ENCODE measurements around the gene NFATC2.

Gene NFATC2

GRCh38 chr20:51413857-51414256 is 128.7 kb downstream of the NFATC2 start:
- no peak for DNase-seq (ENCODE audit: low read depth in 2 of 2)

GRCh38 chr20:51412951-51413481 is 129.5 kb downstream of the NFATC2 start:
- no peak for DNase-seq (ENCODE audit: low read depth in 2 of 2)

- DNase-seq (ENCODE audit: low read depth in 2 of 2) = no peak
Measured at GRCh38 chr20:51412333-51412871, 130.1 kb downstream of the NFATC2 start.

GRCh38 chr20:51411870-51412269 is 130.6 kb downstream of the NFATC2 start:
- no peak for DNase-seq (ENCODE audit: low read depth in 2 of 2)

GRCh38 chr20:51410586-51411325 is 131.8 kb downstream of the NFATC2 start:
- no peak for DNase-seq (ENCODE audit: low read depth in 2 of 2)

GRCh38 chr20:51409192-51409880 is 133.2 kb downstream of the NFATC2 start:
- DNase-seq (ENCODE audit: low read depth in 2 of 2) = no peak

GRCh38 chr20:51404297-51405060 is 138.0 kb downstream of the NFATC2 start:
- peak; percentile 68 to 84 for DNase-seq (ENCODE audit: low read depth in 2 of 2)

- no peak for DNase-seq (ENCODE audit: low read depth in 2 of 2)
Measured at GRCh38 chr20:51403466-51404220, 138.9 kb downstream of the NFATC2 start.

GRCh38 chr20:51402201-51402600 is 140.3 kb downstream of the NFATC2 start:
- no peak for DNase-seq (ENCODE audit: low read depth in 2 of 2)

GRCh38 chr20:51401496-51401895 is 141.0 kb downstream of the NFATC2 start:
- DNase-seq (ENCODE audit: low read depth in 2 of 2) = no peak

- DNase-seq (ENCODE audit: low read depth in 2 of 2) = peak; percentile 52 to 59
Measured at GRCh38 chr20:51400051-51400926, 142.2 kb downstream of the NFATC2 start.

GRCh38 chr20:51399006-51399890 is 143.3 kb downstream of the NFATC2 start:
- no peak for DNase-seq (ENCODE audit: low read depth in 2 of 2)

- no peak for DNase-seq (ENCODE audit: low read depth in 2 of 2)
Measured at GRCh38 chr20:51398552-51398951, 144.0 kb downstream of the NFATC2 start.

GRCh38 chr20:51398083-51398482 is 144.4 kb downstream of the NFATC2 start:
- DNase-seq (ENCODE audit: low read depth in 2 of 2) = no peak

- no peak for DNase-seq (ENCODE audit: low read depth in 2 of 2)
Measured at GRCh38 chr20:51397137-51397536, 145.4 kb downstream of the NFATC2 start.

- DNase-seq (ENCODE audit: low read depth in 2 of 2) = no peak
Measured at GRCh38 chr20:51396365-51396909, 146.1 kb downstream of the NFATC2 start.

GRCh38 chr20:51394706-51395105 is 147.8 kb downstream of the NFATC2 start:
- DNase-seq (ENCODE audit: low read depth in 2 of 2) = no peak

- DNase-seq (ENCODE audit: low read depth in 2 of 2) = no peak
Measured at GRCh38 chr20:51393571-51393970, 148.9 kb downstream of the NFATC2 start.

GRCh38 chr20:51392614-51393186 is 149.8 kb downstream of the NFATC2 start:
- no peak for DNase-seq (ENCODE audit: low read depth in 2 of 2)
